Breast epithelium (tissue), 3 donors: ENCODE measurements around the gene GCN1.

Experiments
- POLR2A ChIP-seq: fragments of 450-650 bp; IDR thresholded peaks from one replicate; pipeline ENCODE4 v1.6.1; 2016; ENCODE audit warnings: antibody characterized with exemption, mild to moderate bottlenecking, moderate library complexity
- TF ChIP-seq, protein P1 (sequence below), 3 donors: fragments of 450-650 bp; IDR thresholded peaks; one replicate each; pipeline ENCODE4 v1.5.1; 2016 to 2017; ENCODE audit warnings: antibody characterized with exemption in 3 of 3, mild to moderate bottlenecking in 3 of 3, moderate library complexity in 3 of 3

GRCh38 chr12:120242971-120243699, 48.6 kb upstream of the GCN1 start:
- no peak for TF ChIP-seq POLR2A
- TF ChIP-seq, protein P1, sequence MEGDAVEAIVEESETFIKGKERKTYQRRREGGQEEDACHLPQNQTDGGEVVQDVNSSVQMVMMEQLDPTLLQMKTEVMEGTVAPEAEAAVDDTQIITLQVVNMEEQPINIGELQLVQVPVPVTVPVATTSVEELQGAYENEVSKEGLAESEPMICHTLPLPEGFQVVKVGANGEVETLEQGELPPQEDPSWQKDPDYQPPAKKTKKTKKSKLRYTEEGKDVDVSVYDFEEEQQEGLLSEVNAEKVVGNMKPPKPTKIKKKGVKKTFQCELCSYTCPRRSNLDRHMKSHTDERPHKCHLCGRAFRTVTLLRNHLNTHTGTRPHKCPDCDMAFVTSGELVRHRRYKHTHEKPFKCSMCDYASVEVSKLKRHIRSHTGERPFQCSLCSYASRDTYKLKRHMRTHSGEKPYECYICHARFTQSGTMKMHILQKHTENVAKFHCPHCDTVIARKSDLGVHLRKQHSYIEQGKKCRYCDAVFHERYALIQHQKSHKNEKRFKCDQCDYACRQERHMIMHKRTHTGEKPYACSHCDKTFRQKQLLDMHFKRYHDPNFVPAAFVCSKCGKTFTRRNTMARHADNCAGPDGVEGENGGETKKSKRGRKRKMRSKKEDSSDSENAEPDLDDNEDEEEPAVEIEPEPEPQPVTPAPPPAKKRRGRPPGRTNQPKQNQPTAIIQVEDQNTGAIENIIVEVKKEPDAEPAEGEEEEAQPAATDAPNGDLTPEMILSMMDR (IDR thresholded peaks at IDR 0.05) = no peak
